Ishikawa (cell line): ENCODE data around the gene COL25A1.

Experiments used
- EP300 ChIP-seq: IDR thresholded peaks from 2 replicates; pipeline ENCODE4 v1.6.1; 2012; ENCODE audit warnings: borderline replicate concordance
- TCF12 ChIP-seq: IDR thresholded peaks from 2 replicates; pipeline ENCODE4 v1.6.1; 2012; ENCODE audit warnings: low read depth
- TF ChIP-seq, protein P1 (sequence below): IDR thresholded peaks from 2 replicates; pipeline ENCODE4 v1.6.1; 2012; ENCODE audit warnings: low read depth, mild to moderate bottlenecking

DNA sequence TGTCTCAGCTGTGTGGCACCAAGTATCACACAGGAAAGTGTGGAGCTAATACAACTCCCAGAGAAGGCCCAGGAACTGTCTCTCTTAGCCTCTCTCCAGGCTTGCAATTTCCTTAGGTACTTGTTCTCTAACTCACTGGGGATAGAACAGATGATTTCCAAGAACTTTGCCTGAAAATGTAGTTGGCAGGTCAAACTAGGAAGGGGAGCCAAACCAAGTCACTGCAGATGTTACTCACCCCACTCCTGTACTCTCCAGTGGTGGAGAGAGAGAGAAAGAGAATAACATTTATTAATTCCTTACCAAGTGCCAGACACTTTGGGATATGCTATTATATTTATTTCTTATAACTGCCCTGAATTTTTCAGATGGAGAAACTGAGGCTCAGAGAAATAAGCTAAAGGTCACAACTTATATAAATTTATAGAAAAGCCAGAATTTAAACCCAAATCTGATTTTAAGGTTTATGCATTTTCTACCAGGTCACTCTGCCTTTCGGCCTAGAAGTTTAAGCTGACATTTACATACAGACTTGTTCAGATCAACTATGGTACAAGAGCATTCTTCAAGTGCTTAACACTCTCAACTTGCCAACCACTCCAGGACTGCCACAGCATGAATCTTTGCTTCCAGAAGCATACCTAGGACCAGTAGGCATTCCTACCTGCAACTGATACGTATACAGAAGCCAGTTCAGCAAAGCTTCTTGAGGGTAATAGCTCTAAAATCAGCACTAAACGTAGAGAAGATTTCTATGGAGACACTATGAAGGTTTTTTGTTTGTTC lies 291.0 kb downstream of the COL25A1 start:
- TF ChIP-seq EP300 (no peak), TCF12 (no peak)
- TF ChIP-seq, protein P1, sequence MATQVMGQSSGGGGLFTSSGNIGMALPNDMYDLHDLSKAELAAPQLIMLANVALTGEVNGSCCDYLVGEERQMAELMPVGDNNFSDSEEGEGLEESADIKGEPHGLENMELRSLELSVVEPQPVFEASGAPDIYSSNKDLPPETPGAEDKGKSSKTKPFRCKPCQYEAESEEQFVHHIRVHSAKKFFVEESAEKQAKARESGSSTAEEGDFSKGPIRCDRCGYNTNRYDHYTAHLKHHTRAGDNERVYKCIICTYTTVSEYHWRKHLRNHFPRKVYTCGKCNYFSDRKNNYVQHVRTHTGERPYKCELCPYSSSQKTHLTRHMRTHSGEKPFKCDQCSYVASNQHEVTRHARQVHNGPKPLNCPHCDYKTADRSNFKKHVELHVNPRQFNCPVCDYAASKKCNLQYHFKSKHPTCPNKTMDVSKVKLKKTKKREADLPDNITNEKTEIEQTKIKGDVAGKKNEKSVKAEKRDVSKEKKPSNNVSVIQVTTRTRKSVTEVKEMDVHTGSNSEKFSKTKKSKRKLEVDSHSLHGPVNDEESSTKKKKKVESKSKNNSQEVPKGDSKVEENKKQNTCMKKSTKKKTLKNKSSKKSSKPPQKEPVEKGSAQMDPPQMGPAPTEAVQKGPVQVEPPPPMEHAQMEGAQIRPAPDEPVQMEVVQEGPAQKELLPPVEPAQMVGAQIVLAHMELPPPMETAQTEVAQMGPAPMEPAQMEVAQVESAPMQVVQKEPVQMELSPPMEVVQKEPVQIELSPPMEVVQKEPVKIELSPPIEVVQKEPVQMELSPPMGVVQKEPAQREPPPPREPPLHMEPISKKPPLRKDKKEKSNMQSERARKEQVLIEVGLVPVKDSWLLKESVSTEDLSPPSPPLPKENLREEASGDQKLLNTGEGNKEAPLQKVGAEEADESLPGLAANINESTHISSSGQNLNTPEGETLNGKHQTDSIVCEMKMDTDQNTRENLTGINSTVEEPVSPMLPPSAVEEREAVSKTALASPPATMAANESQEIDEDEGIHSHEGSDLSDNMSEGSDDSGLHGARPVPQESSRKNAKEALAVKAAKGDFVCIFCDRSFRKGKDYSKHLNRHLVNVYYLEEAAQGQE: no peak
